BLaER1 treated with 17β-estradiol and CSF1 and Interleukin-3, amounts not matched to agents 10 nM and 100 nM (cell line): ENCODE results near the gene LAMB4.

ENCODE experiments used
- H3K27ac ChIP-seq, 11 experiments: shearing (Covaris generic); formaldehyde crosslinking; 2 replicates each; pipeline ENCODE4 v1.8.1; 2022
- H3K27me3 ChIP-seq, 11 experiments: shearing (Covaris generic); formaldehyde crosslinking; 2 replicates each; pipeline ENCODE4 v1.8.1; 2022
- H3K36me3 ChIP-seq, 11 experiments: shearing (Covaris generic); formaldehyde crosslinking; 2 replicates each; pipeline ENCODE4 v1.8.1; 2022
- H3K4me1 ChIP-seq, 10 experiments: shearing (Covaris generic); formaldehyde crosslinking; 2 replicates each; pipeline ENCODE4 v1.8.1; 2022
- H3K4me2 ChIP-seq, 11 experiments: shearing (Covaris generic); formaldehyde crosslinking; 2 replicates each; pipeline ENCODE4 v1.8.1; 2022
- H3K4me3 ChIP-seq, 10 experiments: shearing (Covaris generic); formaldehyde crosslinking; 2 replicates each; pipeline ENCODE4 v1.8.1; 2022
- H3K9ac ChIP-seq, 11 experiments: shearing (Covaris generic); formaldehyde crosslinking; 2 replicates each; pipeline ENCODE4 v1.8.1; 2022
- H3K9me3 ChIP-seq, 11 experiments: shearing (Covaris generic); formaldehyde crosslinking; replicated peaks in 1 of 11; 2 replicates each; pipeline ENCODE4 v1.8.1; 2022
- H4K20me1 ChIP-seq, 11 experiments: shearing (Covaris generic); formaldehyde crosslinking; 2 replicates each; pipeline ENCODE4 v1.8.1; 2022
- Cebpa-rat ChIP-seq, 11 experiments: shearing (Covaris generic); IDR thresholded peaks; 2 replicates each; pipeline ENCODE4 v1.8.1; 2022

Gene LAMB4

GRCh38 chr7:108003599-108003935 is 126.6 kb downstream of the LAMB4 start:
- Histone ChIP-seq H3K4me3 (peak overlapping the region; percentile 58 to 72 (median 62)), H4K20me1 (no peaks in the 10 kb centered on the region), H3K4me1 (peaks cover 0 to 9% (median 3%) of the 10 kb centered on the region in 10 experiments; a peak in 4 of 20 replicates), H3K9me3 (peaks cover 22 to 38% (median 32%) of the 10 kb centered on the region in 11 experiments), H3K36me3 (no peaks in the 10 kb centered on the region), H3K4me2 (peak overlapping the region; percentile 73 to 84 (median 80)), H3K27me3 (peaks cover 34 to 51% (median 41%) of the 10 kb centered on the region in 11 experiments), H3K27ac (no peak overlapping the region), H3K9ac (peak overlapping the region in 1 of 11 experiments; percentile 11; a peak in 2 of 22 replicates)
- no peak for TF ChIP-seq Cebpa-rat (IDR thresholded peaks at IDR 0.05)

- peaks cover 34 to 51% (median 41%) of the 10 kb centered on the region in 11 experiments for H3K27me3 ChIP-seq
- peak within 1 kb of the TSS; percentile 58 to 72 (median 62) for H3K4me3 ChIP-seq
- H3K36me3 ChIP-seq = no peaks in the 10 kb centered on the region
- no peaks in the 10 kb centered on the region for H4K20me1 ChIP-seq
- peaks cover 22 to 38% (median 32%) of the 10 kb centered on the region in 11 experiments for H3K9me3 ChIP-seq
- peaks cover 0 to 9% (median 3%) of the 10 kb centered on the region in 10 experiments; a peak in 4 of 20 replicates for H3K4me1 ChIP-seq
- peak within 1 kb of the TSS in 10 of 11 experiments; percentile 11 to 59 (median 43); a peak in 15 of 22 replicates for H3K9ac ChIP-seq
- TF ChIP-seq Cebpa-rat (IDR thresholded peaks at IDR 0.05) = no peak
- no peak within 1 kb of the TSS for H3K27ac ChIP-seq
- H3K4me2 ChIP-seq = peak within 1 kb of the TSS; percentile 73 to 84 (median 80)
Measured at GRCh38 chr7:108002726-108003598, 127.2 kb downstream of the LAMB4 start, which contains the start of gene LAMB1. Gene LAMB1, minus strand, starts transcription at chr7:108003161. Its CDS starts 276 bp downstream, at chr7:108002885.

GRCh38 chr7:108001764-108002725 is 128.1 kb downstream of the LAMB4 start:
- H3K4me2 ChIP-seq = peak overlapping the region; percentile 73 to 84 (median 80)

GRCh38 chr7:108000875-108001763 is 129.0 kb downstream of the LAMB4 start:
- H3K27ac ChIP-seq = no peak overlapping the region
- H3K4me3 ChIP-seq = no peak overlapping the region
- peaks cover 0 to 9% (median 3%) of the 10 kb centered on the region in 10 experiments; a peak in 4 of 20 replicates for H3K4me1 ChIP-seq
- no peak overlapping the region for H3K4me2 ChIP-seq
- H4K20me1 ChIP-seq = no peaks in the 10 kb centered on the region
- no peak for TF ChIP-seq Cebpa-rat (IDR thresholded peaks at IDR 0.05)
- no peak overlapping the region for H3K9ac ChIP-seq
- H3K27me3 ChIP-seq = peaks cover 34 to 51% (median 41%) of the 10 kb centered on the region in 11 experiments
- peaks cover 22 to 38% (median 32%) of the 10 kb centered on the region in 11 experiments for H3K9me3 ChIP-seq
- H3K36me3 ChIP-seq = no peaks in the 10 kb centered on the region

More at GRCh38 chr7:108001764-108002725, 128.1 kb downstream of the LAMB4 start:
- H3K27ac ChIP-seq = no peak overlapping the region
- no peak for TF ChIP-seq Cebpa-rat (IDR thresholded peaks at IDR 0.05)
- peaks cover 34 to 51% (median 41%) of the 10 kb centered on the region in 11 experiments for H3K27me3 ChIP-seq
- H3K9ac ChIP-seq = peak overlapping the region in 8 of 11 experiments; percentile 11 to 59 (median 43); a peak in 6 of 22 replicates
- H3K4me3 ChIP-seq = peak overlapping the region; percentile 58 to 72 (median 62)
- H3K36me3 ChIP-seq = no peaks in the 10 kb centered on the region
- H3K4me1 ChIP-seq = peaks cover 0 to 9% (median 3%) of the 10 kb centered on the region in 10 experiments; a peak in 4 of 20 replicates
- H3K9me3 ChIP-seq = peaks cover 22 to 38% (median 32%) of the 10 kb centered on the region in 11 experiments
- no peaks in the 10 kb centered on the region for H4K20me1 ChIP-seq

GRCh38 chr7:107999779-108000560 is 130.2 kb downstream of the LAMB4 start:
- Histone ChIP-seq H3K27ac (no peak overlapping the region), H3K9me3 (peaks cover 22 to 38% (median 32%) of the 10 kb centered on the region in 11 experiments), H3K4me1 (peaks cover 0 to 9% (median 3%) of the 10 kb centered on the region in 10 experiments; a peak in 4 of 20 replicates), H3K27me3 (peaks cover 34 to 42% (median 40%) of the 10 kb centered on the region in 11 experiments), H3K4me2 (peak overlapping the region in 2 of 11 experiments; percentile 13 to 20; a peak in 2 of 22 replicates), H3K4me3 (no peak overlapping the region), H3K9ac (no peak overlapping the region), H4K20me1 (no peaks in the 10 kb centered on the region), H3K36me3 (no peaks in the 10 kb centered on the region)
- no peak for TF ChIP-seq Cebpa-rat (IDR thresholded peaks at IDR 0.05)

- Histone ChIP-seq H4K20me1 (no peaks in the 10 kb centered on the region), H3K27ac (no peak overlapping the region), H3K4me3 (no peak overlapping the region), H3K36me3 (no peaks in the 10 kb centered on the region), H3K9me3 (peaks cover 22 to 32% (median 31%) of the 10 kb centered on the region in 11 experiments), H3K27me3 (peaks cover 24 to 31% (median 30%) of the 10 kb centered on the region in 11 experiments), H3K9ac (no peak overlapping the region), H3K4me2 (peak overlapping the region in 2 of 11 experiments; percentile 4 to 13; a peak in 1 of 22 replicates), H3K4me1 (peaks cover 0 to 12% (median 6%) of the 10 kb centered on the region in 10 experiments; a peak in 8 of 20 replicates)
- TF ChIP-seq Cebpa-rat (IDR thresholded peaks at IDR 0.05) = no peak
Measured at GRCh38 chr7:107998660-107999480, 131.3 kb downstream of the LAMB4 start.
